H1 (cell line): ENCODE results near the gene RASGRP1. TPM values are rescaled to one million over a fixed set of nuclear protein-coding genes. Genes with fewer than 3 reads are reported as not detected.

Experiments used
- CTCF ChIA-PET: fragments of 300-600 bp; sonication (Branson Sonifier 250); formaldehyde crosslinking; loops from one replicate; lab custom pipeline; 2021; ENCODE audit not compliant: partially characterized antibody; lab: Charles Lee
- POLR2A ChIA-PET: fragments of 300-600 bp; sonication (Branson Sonifier 250); formaldehyde crosslinking; loops from one replicate; lab custom pipeline; 2021; ENCODE audit warnings: inconsistent platforms; ENCODE audit not compliant: partially characterized antibody; lab: Charles Lee
- DNase-seq, 2 experiments: peaks; one replicate each; pipeline versions ENCODE4 v3.0.0 to v3.0.0-alpha.2; 2010 to 2022; ENCODE audit warnings: low spot score in 2 of 2, low read depth in 1 of 2, mixed read lengths in 1 of 2
- FAIRE-seq: peaks from 2 replicates; lab custom pipeline; 2011; peaks lifted over from hg19 to GRCh38; lab: Jason Lieb, UNC
- H2AFZ ChIP-seq: 2 replicates; pipeline ENCODE4 v1.8.1; 2012; ENCODE audit warnings: low read length, inconsistent platforms
- H2AK5ac ChIP-seq: 2 replicates; pipeline ENCODE4 v1.6.1; 2013; ENCODE audit warnings: low read depth, low read length
- H2BK120ac ChIP-seq: replicated peaks from 2 replicates; pipeline ENCODE3; 2013; ENCODE audit warnings: low read depth, low read length, inconsistent platforms
- H2BK12ac ChIP-seq: 2 replicates; pipeline ENCODE4 v1.6.1; 2013; ENCODE audit warnings: low read depth, low read length
- H2BK15ac ChIP-seq: 2 replicates; pipeline ENCODE4 v1.6.1; 2013; ENCODE audit warnings: low read length
- H2BK20ac ChIP-seq: 2 replicates; pipeline ENCODE4 v1.6.1; 2013; ENCODE audit warnings: low read length
- H2BK5ac ChIP-seq: 2 replicates; pipeline ENCODE4 v1.6.1; 2013; ENCODE audit warnings: low read depth, low read length
- H3K14ac ChIP-seq: 2 replicates; pipeline ENCODE4 v1.6.1; 2013; ENCODE audit warnings: inconsistent platforms; ENCODE audit not compliant: insufficient read length
- H3K18ac ChIP-seq: 2 replicates; pipeline ENCODE4 v1.6.1; 2013; ENCODE audit warnings: low read length; ENCODE audit errors: extremely low read depth
- H3K23ac ChIP-seq: 2 replicates; pipeline ENCODE4 v1.6.1; 2013; ENCODE audit warnings: inconsistent platforms; ENCODE audit not compliant: insufficient read length
- H3K23me2 ChIP-seq: 2 replicates; pipeline ENCODE4 v1.6.1; 2013; ENCODE audit warnings: low read depth, low read length
- H3K27ac ChIP-seq: 2 replicates; pipeline ENCODE4 v1.6.1; 2011; ENCODE audit warnings: low read depth, low read length, inconsistent platforms
- H3K27me3 ChIP-seq, 4 experiments: replicated peaks in 1 of 4; 1 replicate in 1 of 4; 2 replicates in 3 of 4; pipeline versions ENCODE4 v1.6.1 to v1.8.1; 2011 to 2013; ENCODE audit warnings: low read length in 3 of 4, mild to moderate bottlenecking in 3 of 4, inconsistent platforms in 2 of 4, mixed read lengths in 2 of 4, moderate library complexity in 1 of 4; ENCODE audit not compliant: control insufficient read depth in 3 of 4, insufficient read depth in 3 of 4; ENCODE audit errors: extremely low read depth in 1 of 4
- H3K36me3 ChIP-seq, 4 experiments: 2 replicates each; pipeline versions ENCODE4 v1.6.1 to v1.8.1; 2011 to 2013; ENCODE audit warnings: mild to moderate bottlenecking in 4 of 4, low read length in 3 of 4, moderate library complexity in 2 of 4, control low read depth in 1 of 4, inconsistent platforms in 1 of 4; ENCODE audit not compliant: insufficient read depth in 4 of 4, control insufficient read depth in 2 of 4
- H3K4ac ChIP-seq: replicated peaks from 2 replicates; pipeline ENCODE3; 2013; ENCODE audit warnings: low read length, low read depth, mixed read lengths, inconsistent platforms; ENCODE audit not compliant: insufficient read length
- H3K4me1 ChIP-seq, 4 experiments: replicated peaks in 1 of 4; 1 replicate in 1 of 4; 2 replicates in 3 of 4; pipeline versions ENCODE4 v1.6.1 to v1.8.1; 2011 to 2013; ENCODE audit warnings: low read length in 3 of 4, inconsistent platforms in 2 of 4, mixed read lengths in 1 of 4; ENCODE audit not compliant: insufficient read depth in 4 of 4, control insufficient read depth in 3 of 4
- H3K4me2 ChIP-seq, 2 experiments: 2 replicates each; pipeline versions ENCODE4 v1.6.1 to v1.8.1; 2011 to 2013; ENCODE audit warnings: low read depth in 2 of 2, low read length in 2 of 2, control low read depth in 1 of 2, inconsistent platforms in 1 of 2, mild to moderate bottlenecking in 1 of 2; ENCODE audit not compliant: insufficient read depth in 1 of 2
- H3K4me3 ChIP-seq, 4 experiments: fragments of 200-600, 300-600 bp in 1 of 4; sonication (generic), shearing (Covaris generic), sonication (Bioruptor Twin) in 1 of 4; 2 replicates each; pipeline versions ENCODE4 v1.5.1 to v1.8.1; 2011 to 2016; ENCODE audit warnings: low read length in 4 of 4, low read depth in 3 of 4, control low read depth in 2 of 4, inconsistent platforms in 2 of 4, mild to moderate bottlenecking in 2 of 4, mixed read lengths in 1 of 4, moderate library complexity in 1 of 4; ENCODE audit not compliant: insufficient read depth in 2 of 4; ENCODE audit errors: extremely low read depth in 1 of 4
- H3K56ac ChIP-seq: replicated peaks from 2 replicates; pipeline ENCODE3; 2013; ENCODE audit warnings: low read depth, mild to moderate bottlenecking, mixed read lengths, low read length, inconsistent platforms; ENCODE audit not compliant: insufficient read length
- H3K79me1 ChIP-seq: 2 replicates; pipeline ENCODE4 v1.6.1; 2013; ENCODE audit warnings: low read depth, low read length, control low read depth
- H3K79me2 ChIP-seq, 2 experiments: 2 replicates each; pipeline versions ENCODE4 v1.6.1 to v1.8.1; 2012 to 2013; ENCODE audit warnings: low read length in 2 of 2, mild to moderate bottlenecking in 2 of 2, inconsistent platforms in 1 of 2; ENCODE audit not compliant: insufficient read depth in 2 of 2, control insufficient read depth in 1 of 2
- H3K9ac ChIP-seq, 4 experiments: replicated peaks in 1 of 4; 1 replicate in 1 of 4; 2 replicates in 3 of 4; pipeline versions ENCODE4 v1.6.1 to v1.8.1; 2011 to 2013; ENCODE audit warnings: low read depth in 3 of 4, low read length in 3 of 4, control low read depth in 2 of 4, mild to moderate bottlenecking in 2 of 4, moderate library complexity in 2 of 4, inconsistent platforms in 1 of 4; ENCODE audit errors: extremely low read depth in 1 of 4
- H3K9me3 ChIP-seq, 2 experiments: 2 replicates each; pipeline versions ENCODE4 v1.6.1 to v1.8.1; 2012 to 2013; ENCODE audit warnings: mild to moderate bottlenecking in 2 of 2, moderate library complexity in 2 of 2, control low read depth in 1 of 2, inconsistent platforms in 1 of 2, low read depth in 1 of 2, low read length in 1 of 2, mixed read lengths in 1 of 2; ENCODE audit not compliant: insufficient read depth in 2 of 2
- H4K20me1 ChIP-seq, 2 experiments: replicated peaks in 1 of 2; 2 replicates each; pipeline versions ENCODE3 to v1.8.1; 2011 to 2013; ENCODE audit warnings: inconsistent platforms in 2 of 2, low read length in 2 of 2, mild to moderate bottlenecking in 1 of 2; ENCODE audit not compliant: insufficient read depth in 2 of 2, control insufficient read depth in 1 of 2
- H4K5ac ChIP-seq: 2 replicates; pipeline ENCODE4 v1.6.1; 2013; ENCODE audit warnings: low read length, low read depth, mixed read lengths, inconsistent platforms; ENCODE audit not compliant: insufficient read length
- H4K8ac ChIP-seq: 2 replicates; pipeline ENCODE4 v1.8.0; 2013; ENCODE audit warnings: mild to moderate bottlenecking, moderate library complexity, low read length, inconsistent platforms; ENCODE audit not compliant: insufficient read depth; ENCODE audit errors: extremely low read depth
- H4K91ac ChIP-seq: replicated peaks from 2 replicates; pipeline ENCODE3; 2013; ENCODE audit warnings: low read length, mixed read lengths, inconsistent platforms; ENCODE audit not compliant: insufficient read length
- BACH1 ChIP-seq: IDR thresholded peaks from 2 replicates; pipeline ENCODE4 v1.6.1; 2012; ENCODE audit warnings: low read length, improper control_type of control experiment
- EZH2 ChIP-seq: fragments of 200-600 bp; sonication (generic); IDR thresholded peaks from 2 replicates; pipeline ENCODE4 v1.7.1; 2012; ENCODE audit warnings: low read depth, mild to moderate bottlenecking, moderate library complexity, low read length, inconsistent platforms; ENCODE audit not compliant: severe bottlenecking
- GTF2F1 ChIP-seq: IDR thresholded peaks from 2 replicates; pipeline ENCODE4 v1.6.1; 2012; ENCODE audit warnings: low read depth, low read length, improper control_type of control experiment, borderline replicate concordance
- MAFK ChIP-seq: IDR thresholded peaks from 2 replicates; pipeline ENCODE4 v1.6.1; 2012; ENCODE audit warnings: low read depth, mild to moderate bottlenecking, improper control_type of control experiment, low read length
- WGBS, 2 experiments: shearing (Covaris generic) in 1 of 2; methylation state at CpG; one replicate each; pipeline versions ENCODE4 v1.1.6 to v1.1.7; 2013 to 2015; ENCODE audit warnings: low lambda C conversion rate in 2 of 2, mixed read lengths in 2 of 2, inconsistent platforms in 1 of 2, low coverage in 1 of 2, missing lambda C conversion rate in 1 of 2; ENCODE audit not compliant: insufficient replicate concordance in 2 of 2, insufficient coverage in 1 of 2, insufficient read length in 1 of 2; ENCODE audit errors: extremely low coverage in 1 of 2, missing lambda C conversion rate in 1 of 2; 5-methylcytosine and 5-hydroxymethylcytosine counted together
- polyA plus RNA-seq, 7 experiments: library from polyadenylated mRNA; depleted of rRNA in 3 of 7; stranded (reverse) in 5 of 7; unstranded in 2 of 7; fragments of >200 nt in 5 of 7; fragments of 200-250 nt in 2 of 7; gene quantifications; 1 replicate in 5 of 7; 2 replicates in 1 of 7; 4 replicates in 1 of 7; pipeline versions ENCODE4 v1.2.1 to v1.2.3, GENCODE V29; 2011 to 2013; ENCODE audit warnings: missing spikeins in 2 of 7, mixed read lengths in 2 of 7
- total RNA-seq: library from RNA; stranded (reverse); fragmentation: NEBNext Ultra II Directional; extraction: Animal tissue kit (Norgen Biotek cat#: 25700); gene quantifications from 2 replicates; pipeline ENCODE4 v1.2.1, GENCODE V29; 2021

The RASGRP1 gene
- total and polyA plus RNA-seq, 2 of the 8 experiments (the other 6 are each of a cell fraction or from before 2014, with no cell fraction given) = 1.1 to 2.1 TPM

DNA sequence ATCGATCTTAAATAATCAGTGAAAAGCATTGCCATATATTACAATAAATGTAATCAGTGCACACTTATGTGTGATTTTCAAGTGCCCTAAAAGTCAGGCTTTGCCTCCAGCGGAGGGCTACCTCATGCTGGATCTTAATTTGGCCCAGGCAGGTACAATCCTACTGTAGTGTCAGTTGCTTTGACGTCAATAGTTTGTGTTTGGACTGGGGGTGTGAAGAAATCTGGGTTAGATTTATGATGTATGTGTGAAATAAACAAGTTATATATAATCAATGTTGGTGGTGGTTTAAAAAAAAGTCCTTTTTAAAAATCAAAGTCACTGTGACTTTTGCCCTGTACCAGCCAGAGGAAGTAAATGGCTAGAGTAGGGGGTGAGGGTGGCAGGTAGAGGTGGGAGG lies 14.0 kb upstream of the RASGRP1 start:
- no peak overlapping the region for H3K18ac ChIP-seq
- WGBS, 2 experiments = 88% methylated on average over 3 of the region's 3 CpGs; no CpG with 5 or more reads in 1 of the 2 experiments
- CTCF ChIA-PET = interaction anchor here (3.2 kb wide), 1 partner anchor 14 kb away, joined by 16 read pairs; the partner anchor contains the start of gene RASGRP1

More for the DNA sequence above, 14.0 kb upstream of the RASGRP1 start:
- Histone ChIP-seq H3K27ac (no peak overlapping the region), H3K9ac (no peak overlapping the region), H3K4me1 (no peaks in the 10 kb centered on the region), H2AK5ac (no peak overlapping the region), H3K56ac (no peak overlapping the region), H3K4ac (no peak overlapping the region), H3K36me3 (no peaks in the 10 kb centered on the region), H3K27me3 (no peaks in the 10 kb centered on the region), H3K79me1 (no peaks in the 10 kb centered on the region), H4K91ac (no peak overlapping the region), H2BK12ac (no peak overlapping the region), H3K14ac (no peak overlapping the region), H3K4me2 (no peak overlapping the region), H2BK5ac (no peak overlapping the region), H3K4me3 (no peak overlapping the region), H2BK20ac (no peak overlapping the region), H2BK120ac (no peak overlapping the region), H2AFZ (no peak overlapping the region), H3K23me2 (no peaks in the 10 kb centered on the region; the same call in 1 of the 2 replicates), H3K23ac (no peak overlapping the region), H3K9me3 (peaks cover 0 to 2% of the 10 kb centered on the region in 2 experiments; a peak in 1 of 4 replicates), H2BK15ac (no peak overlapping the region), H4K5ac (no peak overlapping the region), H4K8ac (no peak overlapping the region), H4K20me1 (no peaks in the 10 kb centered on the region), H3K79me2 (no peaks in the 10 kb centered on the region)
- POLR2A ChIA-PET = no interaction called here
- no peak for DNase-seq
- no peak for TF ChIP-seq MAFK
- no peak for TF ChIP-seq EZH2
- no peak for TF ChIP-seq GTF2F1
- TF ChIP-seq BACH1 = no peak
- FAIRE-seq = no peak
